GM19328 (cell line): ENCODE measurements around the gene PARPBP.
"Not testable (repeated sequence)": the region's sequence is repeated elsewhere in the genome, so short reads cannot be mapped to it uniquely, and the experiment has no call there.

Experiments used
- ATAC-seq: cut with Tn5 transposase; IDR thresholded peaks from one replicate; pipeline ENCODE4 v1.9.1; 2021; ENCODE audit warnings: mild to moderate bottlenecking, moderate library complexity; ENCODE audit not compliant: unreplicated experiment

Gene PARPBP

DNA sequence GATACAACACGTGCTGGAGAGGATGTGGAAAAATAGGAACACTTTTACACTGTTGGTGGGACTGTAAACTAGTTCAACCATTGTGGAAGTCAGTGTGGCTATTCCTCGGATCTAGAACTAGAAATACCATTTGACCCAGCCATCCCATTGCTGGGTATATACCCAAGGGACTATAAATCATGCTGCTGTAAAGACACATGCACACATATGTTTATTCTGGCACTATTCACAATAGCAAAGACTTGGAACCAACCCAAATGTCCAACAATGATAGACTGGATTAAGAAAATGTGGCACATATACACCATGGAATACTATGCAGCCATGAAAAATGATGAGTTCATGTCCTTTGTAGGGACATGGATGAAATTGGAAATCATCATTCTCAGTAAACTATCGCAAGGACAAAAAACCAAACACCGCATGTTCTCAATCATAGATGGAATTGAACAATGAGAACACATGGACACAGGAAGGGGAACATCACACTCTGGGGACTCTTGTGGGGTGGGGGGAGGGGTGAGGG, 27.1 kb downstream of the PARPBP start:
- not testable (repeated sequence) for ATAC-seq

DNA sequence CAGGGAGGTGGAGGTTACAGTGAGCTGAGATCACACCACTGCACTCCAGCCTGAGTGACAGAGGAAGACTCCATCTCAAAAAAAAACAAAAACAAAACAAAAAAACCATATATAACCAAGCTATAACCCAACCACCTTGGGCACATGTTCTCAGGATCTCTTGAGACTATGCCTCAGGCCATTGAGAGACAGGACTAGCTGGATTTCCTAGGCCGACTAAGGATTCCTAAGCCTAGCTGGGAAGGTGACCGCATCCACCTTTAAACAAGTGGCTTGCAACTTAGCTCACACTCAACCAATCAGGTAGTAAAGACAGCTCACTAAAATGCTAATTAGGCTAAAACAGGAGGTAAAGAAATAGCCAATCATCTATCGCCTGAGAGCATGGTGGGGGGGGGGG, 35.2 kb downstream of the PARPBP start:
- not testable (repeated sequence) for ATAC-seq

DNA sequence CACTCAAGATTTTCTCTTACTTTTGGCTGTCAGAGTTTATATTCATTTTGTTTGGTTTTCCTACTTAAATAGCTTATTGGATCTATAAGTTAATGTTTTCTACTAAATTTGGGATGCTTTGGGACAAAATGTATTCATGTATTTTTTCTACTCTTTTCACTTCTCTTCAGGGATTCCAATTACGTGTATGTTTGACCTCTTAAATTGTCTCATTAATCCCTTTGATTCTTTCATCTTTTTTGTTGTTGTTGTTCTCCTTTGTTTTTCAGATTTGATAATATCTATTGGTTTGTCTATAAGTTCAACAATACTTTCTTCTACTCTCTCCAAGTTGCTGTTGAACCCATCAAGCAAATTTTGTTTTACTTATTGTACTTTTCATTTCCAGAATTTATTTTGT, 43.4 kb downstream of the PARPBP start:
- ATAC-seq = no peak

DNA sequence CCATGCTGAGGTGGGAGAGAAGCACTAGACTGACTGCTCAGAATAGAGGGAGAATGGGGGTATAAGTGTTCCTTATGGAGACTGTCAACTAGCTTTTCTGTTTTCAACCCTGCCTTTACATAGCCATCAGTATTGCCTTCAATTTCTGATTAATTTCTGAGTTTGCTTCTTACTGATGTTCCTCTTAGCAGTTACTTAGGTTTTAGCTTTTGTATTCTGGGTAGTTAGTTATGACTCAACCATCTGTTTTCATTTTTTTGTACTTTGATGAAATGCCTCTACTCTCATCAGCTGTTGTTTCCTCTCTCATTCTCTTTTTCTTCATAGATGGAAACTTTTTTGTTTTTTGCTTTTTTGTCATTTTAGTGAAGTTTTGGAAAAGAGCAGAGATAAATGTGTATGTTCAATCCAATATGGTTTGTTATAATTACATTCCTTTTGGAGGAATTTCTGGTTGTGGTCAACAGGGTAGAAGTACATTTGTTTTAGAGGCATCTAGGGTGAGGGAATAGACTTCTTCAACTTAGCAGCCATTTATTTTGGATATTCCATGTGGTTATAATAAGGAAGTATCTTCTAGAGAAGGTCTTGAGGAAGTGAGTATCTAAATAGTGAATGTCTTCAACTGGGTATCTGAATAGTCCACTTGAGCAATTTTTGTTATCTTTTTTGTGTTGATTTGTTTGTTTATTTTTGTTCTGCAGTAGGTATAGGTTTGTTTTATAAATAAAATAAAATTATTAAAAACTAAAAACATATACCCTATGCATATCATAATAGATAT, 48.0 kb downstream of the PARPBP start:
- no peak for ATAC-seq

DNA sequence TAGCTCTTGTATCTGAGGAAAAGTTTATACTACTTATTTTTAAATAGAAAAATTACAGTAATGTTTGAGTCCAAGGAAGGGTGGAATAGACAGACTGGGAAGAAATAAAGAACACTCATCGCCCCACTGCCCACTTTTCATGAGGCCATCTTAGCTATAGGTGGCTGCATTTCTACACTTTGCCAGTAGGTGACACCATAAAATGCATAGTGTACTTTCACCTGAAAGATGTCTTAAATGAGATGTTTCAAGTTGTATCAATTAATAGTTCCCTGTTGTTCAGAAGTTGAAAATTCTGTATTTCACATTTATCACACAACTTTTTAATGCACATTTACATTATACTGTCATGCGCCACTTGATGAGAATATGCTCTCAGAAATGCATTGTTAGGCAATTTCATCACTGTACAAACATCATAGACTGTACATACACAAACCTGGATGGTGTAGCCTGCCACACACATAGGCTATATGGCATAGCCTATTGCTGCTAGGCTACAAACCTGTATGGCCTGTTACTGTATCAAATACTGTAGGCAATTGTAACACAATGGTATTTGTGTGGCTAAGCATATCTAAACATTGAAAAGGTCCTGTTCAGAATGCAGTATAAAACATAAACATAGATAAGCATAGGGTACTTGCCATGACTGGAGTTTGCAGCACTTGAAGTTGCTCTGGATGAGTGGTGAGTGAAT, 50.1 kb downstream of the PARPBP start:
- no peak for ATAC-seq

DNA sequence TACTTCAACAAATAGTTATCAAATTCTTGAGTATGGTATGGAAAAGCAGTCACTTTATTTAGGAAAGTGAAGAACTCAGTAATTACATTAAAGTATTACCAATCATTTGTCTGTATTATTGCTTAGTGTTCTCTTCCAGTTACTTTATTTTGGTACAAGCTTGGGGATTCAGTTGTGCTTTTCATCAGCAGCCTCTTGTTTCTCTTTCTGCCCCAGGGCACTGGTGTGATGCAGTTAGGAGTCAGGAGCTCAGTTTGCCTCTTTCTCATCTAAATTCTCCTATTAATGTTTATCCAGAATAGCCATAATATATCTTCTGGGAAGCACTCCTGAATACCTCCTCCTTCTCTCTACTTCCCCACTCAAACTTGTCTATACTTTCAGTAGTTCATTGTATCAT, 52.0 kb downstream of the PARPBP start:
- ATAC-seq = no peak

DNA sequence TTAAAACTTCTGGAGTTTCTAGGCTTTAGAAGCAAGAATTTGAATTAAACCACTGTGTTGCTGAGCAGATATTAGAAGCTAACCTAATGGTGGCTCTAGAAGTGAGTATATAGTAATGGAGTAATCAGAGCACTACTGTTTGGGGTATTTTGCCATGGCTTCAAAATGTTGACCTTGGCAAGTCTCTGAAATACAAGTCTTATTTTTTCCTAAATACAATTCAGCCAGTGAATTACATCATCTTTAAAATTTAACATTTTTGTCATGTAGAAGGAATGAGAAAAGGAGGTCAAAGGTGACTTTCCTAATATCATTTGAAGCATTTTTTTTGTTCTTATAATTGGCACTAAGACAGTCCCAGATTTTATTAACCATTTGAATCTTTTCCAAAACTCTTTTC, 52.5 kb downstream of the PARPBP start:
- no peak for ATAC-seq

DNA sequence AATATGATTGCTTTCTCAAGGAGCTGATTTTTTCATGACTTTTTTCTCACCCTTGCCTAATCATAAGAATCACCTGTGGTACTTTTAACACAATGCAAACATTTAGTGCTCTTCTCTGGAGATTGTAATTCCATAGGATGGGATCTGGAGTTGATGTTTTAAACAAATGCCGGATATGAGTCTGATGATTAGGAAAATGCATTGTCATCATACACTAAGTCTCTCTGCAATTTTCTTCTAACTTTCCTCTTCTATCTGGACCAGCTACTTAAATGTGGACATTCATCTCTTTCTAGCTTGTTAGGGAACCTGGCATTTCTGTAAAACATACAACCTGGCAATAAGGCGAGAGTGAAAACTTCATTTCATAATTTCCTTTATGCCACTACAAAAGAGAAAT, 54.1 kb downstream of the PARPBP start:
- no peak for ATAC-seq

DNA sequence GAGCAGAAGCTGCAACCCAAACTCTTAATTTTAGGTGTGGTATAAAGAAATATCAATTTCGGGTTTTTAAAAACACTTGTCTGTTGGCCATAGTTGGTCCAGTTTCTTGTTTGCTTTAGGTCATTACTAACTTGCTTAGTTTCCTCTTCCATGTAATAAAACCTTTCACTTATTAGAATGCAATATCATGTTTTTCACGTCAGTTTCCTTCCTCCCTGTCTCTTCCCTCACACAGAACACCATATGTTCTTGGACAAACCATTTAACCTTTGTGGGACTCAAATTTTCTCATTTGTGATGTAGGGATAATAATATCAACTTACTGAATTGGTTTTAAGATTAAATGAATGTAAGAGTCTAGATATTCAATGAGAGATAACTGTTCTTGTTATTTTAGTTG, 54.8 kb downstream of the PARPBP start:
- no peak for ATAC-seq

DNA sequence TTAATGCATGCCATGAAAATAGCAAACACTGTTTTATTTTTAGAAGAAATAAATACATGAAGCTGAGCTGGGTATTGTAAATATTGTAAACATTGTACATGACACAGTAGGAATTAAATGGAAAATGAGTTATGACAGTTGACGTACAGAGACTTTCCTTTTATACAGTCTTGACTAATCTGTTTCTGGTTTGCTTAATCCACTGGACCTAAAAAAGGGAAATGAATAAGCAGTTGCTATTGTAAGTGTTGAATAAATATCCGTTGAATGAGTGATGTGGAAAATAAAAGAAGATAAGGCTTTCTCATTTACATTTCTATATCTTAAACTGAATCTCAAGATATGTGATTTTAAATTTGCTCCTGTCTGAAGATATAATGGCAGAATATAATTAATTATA, 62.7 kb downstream of the PARPBP start:
- no peak for ATAC-seq

DNA sequence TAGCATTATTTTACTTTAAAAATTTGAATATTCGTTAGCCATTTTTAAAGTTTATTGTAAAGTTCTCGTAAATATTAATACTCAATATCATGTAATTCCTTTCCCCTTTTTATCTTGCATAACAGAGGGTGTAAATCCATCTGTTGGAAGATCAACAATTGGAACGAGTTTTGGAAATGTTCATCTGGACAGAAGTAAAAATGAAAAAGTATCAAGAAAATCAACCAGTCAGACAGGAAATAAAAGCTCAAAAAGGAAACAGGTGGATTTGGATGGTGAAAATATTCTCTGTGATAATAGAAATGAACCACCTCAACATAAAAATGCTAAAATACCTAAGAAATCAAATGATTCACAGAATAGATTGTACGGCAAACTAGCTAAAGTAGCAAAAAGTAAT, 75.8 kb downstream of the PARPBP start:
- no peak for ATAC-seq

DNA sequence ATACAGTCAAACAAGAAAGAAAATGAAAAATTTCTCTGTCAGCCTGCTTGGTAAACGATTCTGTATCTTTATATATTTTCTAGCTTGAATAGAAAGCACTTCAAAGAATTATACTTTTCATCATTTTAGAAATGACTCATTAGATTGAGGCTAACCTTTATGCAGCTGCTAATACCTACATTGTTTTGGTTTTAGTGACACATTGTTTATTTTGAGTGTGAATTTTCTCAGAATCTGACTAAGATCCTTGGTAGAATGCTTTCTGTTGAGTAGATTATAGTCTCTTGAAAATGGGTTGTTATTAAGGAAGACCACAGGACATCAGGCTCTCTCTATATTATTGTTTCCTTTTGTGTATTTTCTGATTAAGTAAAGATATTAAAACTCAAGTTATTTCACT, 77.8 kb downstream of the PARPBP start, which contains the start of gene PMCH:
Gene PMCH (minus strand): TSS at position 45 of the 400 bp plus-strand sequence. CDS start 63 bp downstream, outside the sequence.
- no peak for ATAC-seq

DNA sequence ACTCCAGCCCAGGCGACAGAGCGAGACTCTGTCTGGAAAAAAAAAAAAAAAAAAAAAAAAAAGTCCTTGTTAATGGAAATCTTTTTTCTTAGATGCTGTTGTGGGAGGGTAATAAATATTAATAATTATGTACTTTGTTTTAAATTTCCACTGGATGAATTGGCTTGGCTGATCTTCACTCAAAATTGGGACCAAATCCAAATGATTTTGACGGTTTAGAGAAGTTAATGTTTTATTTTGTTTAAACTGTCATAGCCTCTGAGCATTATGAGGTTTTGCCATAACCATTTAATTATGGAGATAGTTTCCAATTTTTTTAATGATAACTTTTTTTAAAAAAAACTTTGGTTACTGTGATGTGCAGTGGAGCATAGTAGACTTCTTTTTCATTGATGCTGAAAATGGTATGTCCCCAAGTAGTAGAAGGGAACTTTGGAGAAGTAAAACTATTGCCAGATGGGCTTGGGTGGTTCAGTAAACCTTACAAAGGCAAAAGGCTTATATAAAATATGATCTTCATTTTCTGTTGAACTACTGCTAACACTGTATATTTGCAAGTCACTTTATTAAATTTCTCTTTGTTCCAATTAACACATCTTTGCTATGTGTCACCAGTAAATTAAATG, 81.6 kb downstream of the PARPBP start:
- ATAC-seq = no peak

DNA sequence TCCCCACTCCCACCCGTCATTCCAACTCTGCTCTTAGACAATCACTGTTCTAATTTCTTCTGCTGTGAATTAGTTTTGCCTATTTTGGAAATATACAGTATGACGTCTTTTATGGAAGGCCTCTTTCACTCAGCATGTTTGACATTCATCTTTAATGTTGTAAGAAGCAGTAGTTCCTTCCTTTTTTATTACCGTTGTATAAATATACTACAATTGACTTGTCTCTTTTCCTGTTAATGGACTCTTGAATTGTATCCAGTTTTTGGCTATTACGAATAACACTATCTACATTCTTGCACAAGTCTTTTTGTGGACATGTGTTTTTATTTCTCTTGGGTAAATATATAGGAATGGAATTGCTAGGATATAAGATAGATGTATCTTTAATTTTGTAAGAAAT, 82.6 kb downstream of the PARPBP start:
- ATAC-seq = no peak

DNA sequence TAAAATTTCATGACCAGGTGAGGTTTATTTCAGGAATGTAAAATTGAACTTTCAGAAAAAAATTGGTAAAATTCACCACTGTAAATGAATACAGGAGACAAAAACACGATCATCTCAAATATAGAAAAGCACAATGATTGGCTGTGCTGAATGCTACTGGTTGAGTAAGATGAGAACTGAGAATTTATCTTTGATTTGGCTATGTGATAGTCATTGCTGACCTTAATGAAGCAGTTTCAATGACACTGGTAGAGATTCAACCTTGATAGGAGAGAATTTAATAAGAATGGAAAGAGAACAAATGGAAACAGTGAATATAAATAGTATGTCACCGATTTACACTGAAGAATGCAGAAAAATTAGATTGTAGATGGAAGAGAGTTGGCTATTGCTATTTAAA, 84.0 kb downstream of the PARPBP start:
- no peak for ATAC-seq

DNA sequence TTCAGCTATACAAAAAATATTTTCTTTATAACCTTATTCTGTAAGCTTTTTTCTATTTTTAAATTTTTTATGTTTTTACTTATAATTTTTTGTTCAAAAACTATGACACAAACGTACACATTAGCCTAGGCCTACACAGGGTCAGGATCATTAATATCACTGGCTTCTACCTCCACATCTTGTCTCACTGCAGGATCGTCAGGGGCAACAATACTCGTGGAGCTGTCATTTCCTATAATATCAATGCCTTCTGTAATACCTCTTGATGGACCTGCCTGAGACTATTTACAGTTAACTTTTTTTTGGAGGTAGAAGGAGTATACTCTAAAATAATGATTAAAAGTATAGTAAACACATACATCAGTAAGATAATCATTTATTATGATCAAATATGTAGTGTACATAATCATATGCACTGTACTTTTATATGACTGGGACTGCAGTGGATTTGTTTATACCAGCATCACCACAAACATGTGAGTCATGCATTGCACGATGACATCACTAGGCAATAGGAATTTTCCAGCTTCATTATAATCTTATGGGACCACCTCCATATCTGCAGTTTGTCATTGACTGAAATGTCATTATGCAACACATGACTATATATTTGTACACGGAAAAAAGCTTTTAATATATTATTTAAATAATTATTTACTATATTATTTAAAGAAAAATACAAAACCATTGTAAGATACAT, 96.2 kb downstream of the PARPBP start:
- no peak for ATAC-seq

DNA sequence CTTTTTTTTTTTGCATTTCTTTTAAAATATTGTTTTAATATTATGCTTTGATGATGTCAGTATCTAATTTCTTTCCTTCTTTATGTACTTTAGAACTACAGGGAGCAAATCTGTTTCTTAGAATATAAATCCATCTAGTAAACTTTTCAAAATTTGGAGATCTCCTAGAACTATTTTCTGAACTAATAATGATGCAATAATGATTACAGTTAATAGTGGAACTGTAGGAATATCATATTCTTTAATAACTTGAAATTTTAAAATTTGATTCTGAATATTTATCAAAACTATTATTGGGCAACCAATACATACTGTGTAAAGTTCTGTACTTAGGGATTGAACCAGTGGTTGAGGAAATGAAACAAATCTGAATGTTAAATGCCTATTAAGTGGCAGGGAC, 100.8 kb downstream of the PARPBP start:
- no peak for ATAC-seq

DNA sequence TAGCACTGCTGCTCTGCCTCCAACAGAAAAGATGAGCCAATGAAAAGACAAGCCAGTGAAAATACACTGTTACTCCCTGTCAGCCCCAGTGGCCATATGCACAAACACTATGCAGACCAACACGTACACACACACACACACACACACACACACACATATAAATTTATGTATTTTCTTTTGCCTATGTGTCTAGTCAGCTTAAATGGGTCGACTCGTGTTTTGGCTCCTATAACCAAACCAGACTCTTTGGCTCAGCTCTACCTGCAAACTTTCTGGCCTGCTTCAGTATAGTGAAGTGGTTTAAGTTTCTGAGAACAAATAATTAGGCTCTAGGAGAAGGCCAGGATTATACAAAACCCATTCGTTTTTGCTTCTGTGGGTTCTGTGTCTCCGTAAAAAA, 108.0 kb downstream of the PARPBP start:
- ATAC-seq = no peak

DNA sequence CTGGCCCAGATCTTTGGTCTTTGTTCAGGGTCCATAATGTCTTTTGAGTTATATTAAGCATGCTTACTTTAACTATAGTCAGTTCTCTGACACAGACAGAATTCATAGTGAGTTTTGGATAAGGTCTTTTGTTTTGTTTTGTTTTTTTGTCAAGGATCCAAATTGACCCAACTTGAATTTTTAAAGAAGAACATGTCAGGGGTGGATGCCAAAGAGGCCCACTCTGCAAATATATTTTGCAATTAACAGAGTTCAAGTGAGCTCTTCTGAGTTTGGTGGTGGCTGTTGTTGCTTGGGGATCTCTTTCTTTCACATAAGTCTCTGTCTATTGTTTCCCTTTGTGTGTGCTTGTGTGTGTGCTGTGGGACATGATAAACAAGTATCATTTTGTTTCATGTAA, 112.1 kb downstream of the PARPBP start:
- no peak for ATAC-seq

DNA sequence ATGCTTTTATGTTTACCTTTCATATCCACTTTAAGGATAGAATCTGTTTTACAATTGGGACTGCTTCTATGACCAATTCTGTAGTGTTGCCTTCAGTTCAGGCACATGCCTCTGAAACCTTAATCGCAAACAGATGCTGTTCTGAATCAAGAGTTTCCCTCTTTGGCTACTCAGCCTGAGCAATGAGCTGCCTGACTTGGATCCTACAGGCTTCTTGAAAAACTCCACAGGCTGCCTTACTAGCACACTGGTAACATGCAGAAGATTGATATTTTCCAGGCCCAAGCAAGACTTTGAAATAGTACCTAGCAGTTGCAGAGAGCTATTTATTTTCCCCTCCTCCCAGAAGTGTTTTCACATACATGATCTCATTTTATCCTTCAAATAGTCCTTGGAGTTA, 112.5 kb downstream of the PARPBP start:
- ATAC-seq = no peak

DNA sequence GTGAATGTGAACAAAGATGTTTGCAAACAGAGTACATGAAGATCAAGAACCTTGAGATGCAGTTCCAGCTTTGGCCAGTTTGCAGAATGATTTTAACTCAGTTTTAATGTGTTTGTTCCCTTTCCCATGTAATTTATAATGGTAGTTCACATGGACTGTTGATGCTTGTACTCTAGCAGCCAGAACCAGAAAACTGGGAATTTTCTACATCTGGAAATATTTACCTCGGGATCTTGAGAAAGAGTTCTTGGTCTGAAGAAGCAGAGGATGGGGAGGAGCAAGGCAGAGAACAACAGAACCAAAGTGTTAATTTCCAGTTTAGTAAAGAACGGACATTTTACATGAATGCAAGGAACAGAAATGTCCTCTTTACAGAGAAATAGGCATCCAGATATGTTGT, 114.6 kb downstream of the PARPBP start:
- ATAC-seq = no peak
